Measurements from ENCODE around the gene RBM34.
"Not testable (repeated sequence)": the region's sequence is repeated elsewhere in the genome, so short reads cannot be mapped to it uniquely, and the experiment has no call there.

RBM34 gene

GRCh38 chr1:235091319-235092044 lies 69.6 kb downstream of the RBM34 start:
- DNase-seq (ENCODE audit: low spot score): not testable (repeated sequence)

- DNase-seq (ENCODE audit: low spot score): no peak
Measured at GRCh38 chr1:235090406-235091069, 70.5 kb downstream of the RBM34 start.

- DNase-seq (ENCODE audit: low spot score): no peak
Measured at GRCh38 chr1:235088907-235089306, 72.1 kb downstream of the RBM34 start.

- DNase-seq (ENCODE audit: low spot score): no peak
Measured at GRCh38 chr1:235088430-235088829, 72.6 kb downstream of the RBM34 start.

- DNase-seq (ENCODE audit: low spot score): no peak
Measured at GRCh38 chr1:235087906-235088305, 73.1 kb downstream of the RBM34 start.

GRCh38 chr1:235085411-235086117 lies 75.5 kb downstream of the RBM34 start:
- DNase-seq (ENCODE audit: low spot score): not testable (repeated sequence)

All from globus pallidus (tissue), 1 donor.